Suprapubic skin (tissue), 4 donors: ENCODE measurements around the gene CCDC158. TPM values are rescaled to one million over a fixed set of nuclear protein-coding genes. Genes with fewer than 3 reads are reported as not detected.

Source experiments
- DNase-seq, 2 donors: peaks; one replicate each; pipeline ENCODE4 v3.0.0-alpha.2; 2019; ENCODE audit warnings: low spot score in 2 of 2
- H3K27ac ChIP-seq: fragments of 200-600 bp; sonication (generic); one replicate; pipeline ENCODE4 v1.5.1; 2019
- H3K27me3 ChIP-seq: fragments of 200-600 bp; sonication (generic); one replicate; pipeline ENCODE4 v1.5.1; 2019
- H3K36me3 ChIP-seq: fragments of 200-600 bp; sonication (generic); one replicate; pipeline ENCODE4 v1.5.1; 2019
- H3K4me1 ChIP-seq: fragments of 200-600 bp; sonication (generic); one replicate; pipeline ENCODE4 v1.5.1; 2019
- H3K4me3 ChIP-seq: fragments of 200-600 bp; sonication (generic); one replicate; pipeline ENCODE4 v1.5.1; 2019; ENCODE audit warnings: mild to moderate bottlenecking
- H3K9me3 ChIP-seq: fragments of 200-600 bp; sonication (generic); one replicate; pipeline ENCODE4 v1.5.1; 2019
- EP300 ChIP-seq: sonication (generic); formaldehyde crosslinking; IDR thresholded peaks from one replicate; pipeline ENCODE4 v1.6.1; 2017; ENCODE audit warnings: antibody characterized with exemption
- POLR2A ChIP-seq, 2 donors: fragments of 450-650 bp; IDR thresholded peaks; one replicate each; pipeline ENCODE4 v1.6.1; 2017; ENCODE audit warnings: antibody characterized with exemption in 2 of 2, mild to moderate bottlenecking in 2 of 2, moderate library complexity in 2 of 2
- POLR2AphosphoS5 ChIP-seq, 3 donors: sonication (generic); formaldehyde crosslinking; IDR thresholded peaks; one replicate each; pipeline ENCODE4 v1.6.1; 2017; ENCODE audit warnings: antibody characterized with exemption in 3 of 3
- WGBS: methylation state at CpG from one replicate; pipeline ENCODE4 v1.1.5; 2018; 5-methylcytosine and 5-hydroxymethylcytosine counted together
- total RNA-seq, 4 donors: library from RNA; depleted of rRNA; stranded (reverse); fragments of >200 nt; gene quantifications; one replicate each; pipeline ENCODE4 v1.1.0, GENCODE V29; 2016
- TF ChIP-seq, protein P1 (sequence below), 2 donors: fragments of 200-600 bp in 1 of 2; fragments of 450-650 bp in 1 of 2; sonication (generic) in 1 of 2; IDR thresholded peaks; one replicate each; pipeline ENCODE4 v1.5.1; 2016 to 2019; ENCODE audit warnings: antibody characterized with exemption in 2 of 2, mild to moderate bottlenecking in 1 of 2, moderate library complexity in 1 of 2

The CCDC158 gene
- total RNA-seq, 4 donors from 2014 or later = 0.72 TPM; not detected in 3

DNA sequence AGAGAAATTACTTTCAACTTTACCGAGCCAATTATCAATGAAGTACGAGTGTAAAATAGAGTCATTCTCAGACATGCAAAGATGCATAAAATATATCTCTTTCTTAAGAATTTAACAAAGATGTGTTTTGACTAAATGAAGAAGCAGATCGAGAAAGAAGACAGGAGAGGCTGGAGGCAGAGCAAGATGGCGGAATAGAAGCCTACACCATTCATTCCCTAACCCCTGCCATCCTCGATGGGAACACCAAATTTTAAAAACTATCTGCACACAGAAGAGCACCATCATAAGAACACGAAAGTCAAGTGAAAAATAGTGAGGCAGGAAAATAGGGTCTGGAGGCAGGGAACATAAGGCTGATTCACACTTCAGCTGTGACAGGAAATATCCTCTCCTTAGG is 35.0 kb downstream of the CCDC158 start:
- no peak for DNase-seq
- H3K36me3 ChIP-seq = no peaks in the 10 kb centered on the region
- H3K4me3 ChIP-seq = no peak overlapping the region
- no peak overlapping the region for H3K27ac ChIP-seq
- H3K9me3 ChIP-seq = no peaks in the 10 kb centered on the region
- TF ChIP-seq, protein P1, sequence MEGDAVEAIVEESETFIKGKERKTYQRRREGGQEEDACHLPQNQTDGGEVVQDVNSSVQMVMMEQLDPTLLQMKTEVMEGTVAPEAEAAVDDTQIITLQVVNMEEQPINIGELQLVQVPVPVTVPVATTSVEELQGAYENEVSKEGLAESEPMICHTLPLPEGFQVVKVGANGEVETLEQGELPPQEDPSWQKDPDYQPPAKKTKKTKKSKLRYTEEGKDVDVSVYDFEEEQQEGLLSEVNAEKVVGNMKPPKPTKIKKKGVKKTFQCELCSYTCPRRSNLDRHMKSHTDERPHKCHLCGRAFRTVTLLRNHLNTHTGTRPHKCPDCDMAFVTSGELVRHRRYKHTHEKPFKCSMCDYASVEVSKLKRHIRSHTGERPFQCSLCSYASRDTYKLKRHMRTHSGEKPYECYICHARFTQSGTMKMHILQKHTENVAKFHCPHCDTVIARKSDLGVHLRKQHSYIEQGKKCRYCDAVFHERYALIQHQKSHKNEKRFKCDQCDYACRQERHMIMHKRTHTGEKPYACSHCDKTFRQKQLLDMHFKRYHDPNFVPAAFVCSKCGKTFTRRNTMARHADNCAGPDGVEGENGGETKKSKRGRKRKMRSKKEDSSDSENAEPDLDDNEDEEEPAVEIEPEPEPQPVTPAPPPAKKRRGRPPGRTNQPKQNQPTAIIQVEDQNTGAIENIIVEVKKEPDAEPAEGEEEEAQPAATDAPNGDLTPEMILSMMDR (IDR thresholded peaks at IDR 0.05) = no peak
- no peak for TF ChIP-seq POLR2AphosphoS5 (IDR thresholded peaks at IDR 0.05)
- TF ChIP-seq EP300 = no peak
- no peak for TF ChIP-seq POLR2A (IDR thresholded peaks at IDR 0.05)
- no peaks in the 10 kb centered on the region for H3K27me3 ChIP-seq
- no peaks in the 10 kb centered on the region for H3K4me1 ChIP-seq
- 89% methylated on average over 6 of the region's 6 CpGs for WGBS

DNA sequence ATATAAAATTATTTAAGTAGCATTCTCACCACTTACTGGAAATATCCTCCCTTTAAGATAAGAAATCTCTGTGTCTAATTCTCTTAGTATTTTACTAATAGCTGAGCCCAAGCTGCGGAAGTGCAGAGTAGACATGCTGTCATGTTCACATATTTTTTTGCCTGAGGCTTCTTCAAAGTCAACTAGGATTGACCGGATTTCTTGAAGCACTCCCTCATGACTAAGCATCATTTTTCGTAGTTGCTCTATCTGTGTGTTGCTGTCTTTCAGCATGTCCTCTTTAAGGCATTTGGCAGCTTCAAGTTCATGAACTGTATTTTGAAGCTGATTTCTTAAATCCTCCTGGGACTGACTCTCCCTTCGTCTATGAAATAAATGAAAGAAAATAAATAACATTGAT is 36.9 kb downstream of the CCDC158 start:
- H3K4me3 ChIP-seq = no peak overlapping the region
- H3K9me3 ChIP-seq = no peaks in the 10 kb centered on the region
- no peaks in the 10 kb centered on the region for H3K36me3 ChIP-seq
- DNase-seq = no peak
- H3K4me1 ChIP-seq = no peaks in the 10 kb centered on the region
- H3K27me3 ChIP-seq = no peaks in the 10 kb centered on the region
- TF ChIP-seq, protein P1 (IDR thresholded peaks at IDR 0.05) = no peak
- TF ChIP-seq POLR2A (IDR thresholded peaks at IDR 0.05) (no peak), EP300 (no peak), POLR2AphosphoS5 (IDR thresholded peaks at IDR 0.05) (no peak)
- WGBS = 46% methylated on average over 4 of the region's 4 CpGs
- no peak overlapping the region for H3K27ac ChIP-seq

DNA sequence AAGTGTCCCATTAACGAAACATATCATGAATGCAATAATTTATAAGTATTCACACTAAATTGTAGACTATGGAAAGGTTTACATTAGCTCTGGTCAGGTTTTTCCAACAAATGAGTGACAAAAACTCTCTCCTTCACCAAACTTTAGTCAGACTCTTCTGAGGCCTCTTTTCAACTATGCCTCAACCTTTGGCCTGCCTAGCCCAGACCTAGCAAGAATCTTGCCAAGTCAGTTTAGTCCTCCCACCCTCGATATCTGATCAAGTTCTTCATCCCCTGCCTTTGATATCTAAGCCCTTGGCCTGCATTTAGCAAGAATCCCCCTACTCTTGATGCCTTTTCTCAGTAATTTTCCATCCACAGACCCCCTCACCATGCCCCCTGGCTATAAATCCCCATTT is 37.9 kb downstream of the CCDC158 start:
- Histone ChIP-seq H3K27me3 (no peaks in the 10 kb centered on the region), H3K4me1 (no peaks in the 10 kb centered on the region), H3K9me3 (no peaks in the 10 kb centered on the region), H3K4me3 (no peak overlapping the region), H3K27ac (no peak overlapping the region), H3K36me3 (no peaks in the 10 kb centered on the region)
- WGBS = 89% methylated on average over 2 of the region's 2 CpGs
- TF ChIP-seq POLR2AphosphoS5 (IDR thresholded peaks at IDR 0.05) (no peak), POLR2A (IDR thresholded peaks at IDR 0.05) (no peak), EP300 (no peak)
- TF ChIP-seq, protein P1 (IDR thresholded peaks at IDR 0.05) = no peak
- no peak for DNase-seq

DNA sequence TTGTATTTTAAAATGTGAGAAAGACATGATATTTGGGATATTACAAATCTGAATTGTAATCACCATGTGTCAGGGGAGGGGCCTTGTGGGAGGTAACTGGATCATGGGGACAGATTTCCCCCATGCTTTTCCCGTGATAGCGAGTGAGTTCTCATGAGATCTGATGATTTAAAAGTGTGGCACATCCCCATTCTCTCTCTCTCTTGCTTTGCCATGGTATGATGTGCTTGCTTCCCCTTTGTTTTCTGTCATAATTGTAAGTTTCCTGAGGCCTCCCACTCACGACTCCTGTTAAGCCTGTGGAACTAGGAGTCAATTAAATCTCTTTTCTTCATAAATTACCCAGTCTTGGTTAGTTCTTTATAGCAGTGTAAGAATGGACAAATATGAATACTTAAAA is 39.0 kb downstream of the CCDC158 start:
- 86% methylated on average over 3 of the region's 3 CpGs for WGBS
- Histone ChIP-seq H3K4me1 (no peaks in the 10 kb centered on the region), H3K27me3 (no peaks in the 10 kb centered on the region), H3K36me3 (no peaks in the 10 kb centered on the region), H3K27ac (no peak overlapping the region), H3K4me3 (no peak overlapping the region), H3K9me3 (no peaks in the 10 kb centered on the region)
- TF ChIP-seq EP300 (no peak), POLR2AphosphoS5 (IDR thresholded peaks at IDR 0.05) (no peak), POLR2A (IDR thresholded peaks at IDR 0.05) (no peak)
- TF ChIP-seq, protein P1 (IDR thresholded peaks at IDR 0.05) = no peak
- no peak for DNase-seq

DNA sequence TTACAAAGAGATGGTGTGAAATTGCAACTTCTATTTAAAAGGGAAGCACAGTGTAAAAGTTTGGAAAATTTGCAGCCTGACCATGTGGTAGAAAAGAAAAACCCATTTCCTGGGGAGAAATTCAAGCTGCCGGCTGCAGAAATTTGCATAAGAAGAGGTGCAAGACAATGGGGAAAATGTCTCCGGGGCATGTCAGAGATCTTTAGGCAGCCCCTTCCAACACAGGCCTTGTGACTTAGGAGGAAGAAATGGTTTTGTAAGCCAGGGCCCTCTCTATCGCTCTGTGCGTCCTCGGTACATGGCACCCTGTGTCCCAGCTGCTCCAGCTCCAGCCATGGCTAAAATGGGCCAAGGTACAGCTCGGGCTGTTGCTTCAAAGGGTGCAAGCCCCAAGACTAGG is 40.4 kb downstream of the CCDC158 start:
- DNase-seq = no peak
- no peak overlapping the region for H3K27ac ChIP-seq
- H3K4me3 ChIP-seq = no peak overlapping the region
- TF ChIP-seq POLR2A (IDR thresholded peaks at IDR 0.05) (no peak), EP300 (no peak), POLR2AphosphoS5 (IDR thresholded peaks at IDR 0.05) (no peak)
- TF ChIP-seq, protein P1 (IDR thresholded peaks at IDR 0.05) = no peak
- WGBS = 89% methylated on average over 6 of the region's 6 CpGs
- H3K27me3 ChIP-seq = no peaks in the 10 kb centered on the region
- no peaks in the 10 kb centered on the region for H3K9me3 ChIP-seq
- no peaks in the 10 kb centered on the region for H3K4me1 ChIP-seq
- no peaks in the 10 kb centered on the region for H3K36me3 ChIP-seq
